ENCODE data around the gene SPON1.
"Not testable (repeated sequence)": the region's sequence is repeated elsewhere in the genome, so short reads cannot be mapped to it uniquely, and the experiment has no call there.

The SPON1 gene

GRCh38 chr11:14027525-14027924 is 65.0 kb downstream of the SPON1 start:
- no peak overlapping the region for H3K27ac ChIP-seq
- TF ChIP-seq ZFX (IDR thresholded peaks at IDR 0.05; ENCODE audit: borderline replicate concordance) = no peak
- TF ChIP-seq CTCF (IDR thresholded peaks at IDR 0.05) = no peak

GRCh38 chr11:14029440-14029839 is 66.9 kb downstream of the SPON1 start:
- peak overlapping the region; percentile 64 for H3K27ac ChIP-seq
- TF ChIP-seq CTCF (IDR thresholded peaks at IDR 0.05) = no peak
- TF ChIP-seq ZFX (IDR thresholded peaks at IDR 0.05; ENCODE audit: borderline replicate concordance) = no peak

GRCh38 chr11:14029971-14030920 is 67.7 kb downstream of the SPON1 start:
- peak overlapping the region; percentile 64 for H3K27ac ChIP-seq
- TF ChIP-seq CTCF (IDR thresholded peaks at IDR 0.05) = no peak
- no peak for TF ChIP-seq ZFX (IDR thresholded peaks at IDR 0.05; ENCODE audit: borderline replicate concordance)

- not testable (repeated sequence) for H3K27ac ChIP-seq
These were observed 73.0 kb downstream of the SPON1 start for GRCh38 chr11:14035526-14035925.

- TF ChIP-seq ZFX (IDR thresholded peaks at IDR 0.05; ENCODE audit: borderline replicate concordance) = no peak
- no peak for TF ChIP-seq CTCF (IDR thresholded peaks at IDR 0.05)
These were observed 73.9 kb downstream of the SPON1 start for GRCh38 chr11:14036469-14036868.

GRCh38 chr11:14041040-14041439 is 78.5 kb downstream of the SPON1 start:
- H3K27ac ChIP-seq = no peak overlapping the region
- peak; percentile 54 for TF ChIP-seq CTCF (IDR thresholded peaks at IDR 0.05)
- TF ChIP-seq ZFX (IDR thresholded peaks at IDR 0.05; ENCODE audit: borderline replicate concordance) = no peak

More at GRCh38 chr11:14036469-14036868, 73.9 kb downstream of the SPON1 start:
- H3K27ac ChIP-seq = no peak overlapping the region

- no peak overlapping the region for H3K27ac ChIP-seq
- TF ChIP-seq CTCF (IDR thresholded peaks at IDR 0.05) (no peak), ZFX (IDR thresholded peaks at IDR 0.05; ENCODE audit: borderline replicate concordance) (no peak)
These were observed 79.0 kb downstream of the SPON1 start for GRCh38 chr11:14041565-14041964.
